NCI-H748 (cell line): ENCODE data around the gene XIRP2.
"Not testable (repeated sequence)": the region's sequence is repeated elsewhere in the genome, so short reads cannot be mapped to it uniquely, and the experiment has no call there.

ENCODE experiments used
- DNase-seq: peaks from one replicate; lab custom pipeline; 2025; ENCODE audit not compliant: unreplicated experiment; lab: John Stamatoyannopoulos, UW

Gene XIRP2

GRCh38 chr2:167191588-167191987 is 303.3 kb downstream of the XIRP2 start:
- DNase-seq: no peak

GRCh38 chr2:167192833-167193232 is 304.6 kb downstream of the XIRP2 start:
- DNase-seq: no peak

GRCh38 chr2:167196461-167197252 is 308.4 kb downstream of the XIRP2 start:
- peak; percentile 28 for DNase-seq

GRCh38 chr2:167198009-167198408 is 309.7 kb downstream of the XIRP2 start:
- DNase-seq: no peak

GRCh38 chr2:167198576-167198975 is 310.3 kb downstream of the XIRP2 start:
- DNase-seq: no peak

- DNase-seq: no peak
Observed at GRCh38 chr2:167200019-167200418, 311.7 kb downstream of the XIRP2 start.

GRCh38 chr2:167209784-167210183 is 321.5 kb downstream of the XIRP2 start:
- no peak for DNase-seq

GRCh38 chr2:167212014-167212648 is 323.9 kb downstream of the XIRP2 start:
- peak; percentile 41 for DNase-seq

GRCh38 chr2:167215595-167215994 is 327.3 kb downstream of the XIRP2 start:
- DNase-seq: no peak

- no peak for DNase-seq
Observed at GRCh38 chr2:167237478-167237877, 349.2 kb downstream of the XIRP2 start.

- DNase-seq: no peak
Observed at GRCh38 chr2:167240671-167241070, 352.4 kb downstream of the XIRP2 start.

GRCh38 chr2:167249197-167249596 is 360.9 kb downstream of the XIRP2 start:
- no peak for DNase-seq

- DNase-seq: no peak
Observed at GRCh38 chr2:167253025-167253424, 364.7 kb downstream of the XIRP2 start.

GRCh38 chr2:167254721-167255120 is 366.4 kb downstream of the XIRP2 start:
- peak; percentile 4 for DNase-seq

GRCh38 chr2:167258712-167259111 is 370.4 kb downstream of the XIRP2 start:
- DNase-seq: no peak

- DNase-seq: peak; percentile 14
Observed at GRCh38 chr2:167264380-167264779, 376.1 kb downstream of the XIRP2 start.

GRCh38 chr2:167265004-167265403 is 376.7 kb downstream of the XIRP2 start:
- DNase-seq: no peak

- DNase-seq: no peak
Observed at GRCh38 chr2:167265722-167266121, 377.4 kb downstream of the XIRP2 start.

GRCh38 chr2:167268245-167268644 is 380.0 kb downstream of the XIRP2 start:
- DNase-seq: not testable (repeated sequence)

GRCh38 chr2:167271932-167272331 is 383.7 kb downstream of the XIRP2 start:
- no peak for DNase-seq

GRCh38 chr2:167275046-167275445 is 386.8 kb downstream of the XIRP2 start:
- DNase-seq: no peak

- no peak for DNase-seq
Observed at GRCh38 chr2:167279810-167280209, 391.5 kb downstream of the XIRP2 start.

- DNase-seq: no peak
Observed at GRCh38 chr2:167287212-167287611, 398.9 kb downstream of the XIRP2 start.
